Stimulated activated CD4-positive, alpha-beta T cell treated with anti-CD3 and anti-CD28 coated beads, Interleukin-2, amount 100 ng/mL, for 48 hours (primary cell): ENCODE data around the gene STK32B.

Experiments
- DNase-seq, 2 donors: peaks; one replicate each; pipeline ENCODE4 v3.0.0-alpha.2; 2020

The STK32B gene

GRCh38 chr4:5488413-5488812 is 437.1 kb downstream of the STK32B start:
- DNase-seq, result no peak

- DNase-seq, result no peak
Measured at GRCh38 chr4:5489260-5489659, 438.0 kb downstream of the STK32B start.

GRCh38 chr4:5497489-5497888 is 446.2 kb downstream of the STK32B start:
- no peak for DNase-seq

GRCh38 chr4:5500165-5500564 is 448.9 kb downstream of the STK32B start:
- no peak for DNase-seq

DNA sequence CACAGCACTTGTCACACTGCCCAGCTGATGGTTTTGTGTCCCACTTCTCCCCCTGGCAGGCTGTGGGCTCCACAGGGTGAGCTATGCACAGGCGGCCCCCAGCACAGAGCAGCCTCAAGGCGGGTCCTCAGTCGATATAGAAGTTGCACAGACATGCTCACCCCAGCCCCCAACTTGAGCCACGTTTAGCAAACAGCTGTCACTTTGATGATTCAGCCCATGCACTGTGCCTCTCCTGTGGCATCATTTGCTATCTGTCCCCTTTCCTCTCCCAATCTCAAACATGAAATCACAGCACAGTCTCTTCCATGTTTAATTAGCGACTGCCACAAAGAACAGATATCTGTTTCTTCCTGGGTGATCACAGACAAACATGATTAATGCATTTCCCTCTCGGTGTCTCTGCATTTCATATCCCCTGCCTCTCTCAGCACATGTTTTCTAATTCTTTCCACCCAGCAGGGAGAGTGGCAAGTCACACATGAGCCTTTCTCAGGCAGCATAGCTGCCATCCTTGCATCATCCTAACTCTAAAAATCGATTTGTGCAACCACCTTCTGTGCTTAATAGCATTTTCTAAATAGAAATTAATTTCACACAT is 452.2 kb downstream of the STK32B start:
- DNase-seq, result no peak

DNA sequence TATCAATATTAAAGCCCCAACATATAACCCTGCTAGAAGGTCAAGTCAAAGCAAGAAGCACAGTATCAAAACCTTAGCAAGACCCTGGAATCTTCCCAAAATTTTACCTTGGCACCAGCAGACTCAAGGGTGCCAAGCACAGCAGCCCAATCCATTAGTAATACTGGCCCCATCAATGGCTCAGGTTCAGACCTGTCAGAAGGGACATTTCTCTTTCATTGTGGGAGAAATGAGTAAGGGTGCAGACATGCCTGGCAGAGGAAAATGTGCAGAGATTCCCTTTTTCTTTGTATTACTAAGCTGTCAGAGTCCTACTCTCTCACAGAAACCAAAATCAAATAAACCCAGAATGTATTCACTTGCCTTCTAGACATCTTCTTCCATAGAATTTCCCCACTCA is 453.2 kb downstream of the STK32B start:
- DNase-seq, result no peak

DNA sequence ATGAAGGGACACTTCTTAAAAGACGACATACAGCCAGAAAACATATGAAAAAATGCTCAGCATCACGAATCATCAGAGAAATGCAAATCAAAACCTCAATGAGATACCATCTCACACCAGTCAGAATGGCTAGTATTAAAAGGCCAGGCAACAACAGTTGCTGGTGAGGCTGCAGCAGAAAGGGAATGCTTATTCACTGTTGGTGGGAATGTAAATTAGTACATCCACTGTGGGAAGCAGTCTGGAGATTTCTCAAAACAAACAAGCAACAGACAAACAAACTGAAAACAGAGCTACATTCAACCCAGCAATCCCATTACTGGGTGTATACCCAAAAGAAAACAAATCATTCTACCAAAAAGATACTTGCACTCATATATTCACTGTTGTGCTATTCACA is 459.2 kb downstream of the STK32B start:
- no peak for DNase-seq

- no peak for DNase-seq
Measured at GRCh38 chr4:5511791-5512190, 460.5 kb downstream of the STK32B start.

DNA sequence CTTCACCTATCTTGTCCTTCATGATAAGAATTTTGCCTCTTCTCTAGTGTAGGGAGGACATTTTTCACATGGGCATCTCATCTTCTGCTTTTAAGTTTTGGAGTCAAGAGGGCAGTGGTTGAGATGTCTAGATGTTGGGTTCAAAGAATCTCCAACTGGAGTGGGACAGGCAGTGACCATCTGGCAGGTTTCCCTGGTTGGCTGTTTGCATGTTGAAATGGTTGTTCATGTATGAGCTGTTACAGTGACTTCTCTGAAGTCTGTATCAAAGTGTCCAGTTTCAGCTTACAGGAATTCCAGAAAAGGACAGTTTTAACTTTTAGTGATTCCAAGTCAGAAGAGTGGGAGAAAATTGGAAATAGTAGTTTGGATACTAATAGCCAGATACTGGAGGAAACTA is 464.4 kb downstream of the STK32B start:
- DNase-seq, result no peak

GRCh38 chr4:5517372-5517771 is 466.1 kb downstream of the STK32B start:
- no peak for DNase-seq

DNA sequence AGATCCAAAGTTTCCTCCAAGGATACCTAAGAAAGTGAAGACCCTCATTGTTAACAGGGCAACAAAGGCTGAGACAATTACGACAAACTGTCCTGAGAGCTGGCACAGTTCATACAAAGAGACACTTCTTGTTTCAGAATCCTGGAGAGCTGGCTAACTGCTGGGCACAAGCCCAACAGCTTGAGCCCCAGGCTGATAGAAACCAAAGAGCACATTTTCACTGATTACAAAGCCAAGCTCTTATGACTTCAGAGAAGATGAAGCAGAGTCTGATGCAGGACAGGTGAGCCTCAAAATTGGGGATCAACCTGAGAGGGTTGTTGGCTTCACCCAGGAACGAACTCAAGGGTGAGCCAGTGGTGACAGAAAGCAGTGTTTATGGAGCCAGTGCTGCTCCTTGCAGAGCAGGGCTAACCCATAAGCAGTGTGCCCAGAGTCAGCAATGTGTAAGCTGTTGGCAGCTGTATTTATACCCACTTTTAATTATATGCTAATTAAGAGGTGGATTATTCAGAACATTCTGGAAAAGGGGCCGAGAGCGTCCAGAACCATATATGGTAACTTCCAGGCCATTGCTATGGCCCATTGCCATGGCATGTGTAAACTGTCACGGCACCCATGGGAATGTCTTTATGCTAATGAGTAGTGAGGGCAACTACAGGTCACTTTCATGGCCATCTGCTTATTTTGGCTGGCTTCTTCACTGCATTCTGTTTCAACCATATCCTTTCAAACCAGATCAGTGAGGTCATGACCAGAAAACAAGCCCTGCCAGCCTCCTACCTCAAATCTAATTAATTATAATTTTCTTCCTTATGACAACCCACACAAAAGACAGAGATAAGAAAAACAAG is 473.4 kb downstream of the STK32B start:
- DNase-seq, result no peak

DNA sequence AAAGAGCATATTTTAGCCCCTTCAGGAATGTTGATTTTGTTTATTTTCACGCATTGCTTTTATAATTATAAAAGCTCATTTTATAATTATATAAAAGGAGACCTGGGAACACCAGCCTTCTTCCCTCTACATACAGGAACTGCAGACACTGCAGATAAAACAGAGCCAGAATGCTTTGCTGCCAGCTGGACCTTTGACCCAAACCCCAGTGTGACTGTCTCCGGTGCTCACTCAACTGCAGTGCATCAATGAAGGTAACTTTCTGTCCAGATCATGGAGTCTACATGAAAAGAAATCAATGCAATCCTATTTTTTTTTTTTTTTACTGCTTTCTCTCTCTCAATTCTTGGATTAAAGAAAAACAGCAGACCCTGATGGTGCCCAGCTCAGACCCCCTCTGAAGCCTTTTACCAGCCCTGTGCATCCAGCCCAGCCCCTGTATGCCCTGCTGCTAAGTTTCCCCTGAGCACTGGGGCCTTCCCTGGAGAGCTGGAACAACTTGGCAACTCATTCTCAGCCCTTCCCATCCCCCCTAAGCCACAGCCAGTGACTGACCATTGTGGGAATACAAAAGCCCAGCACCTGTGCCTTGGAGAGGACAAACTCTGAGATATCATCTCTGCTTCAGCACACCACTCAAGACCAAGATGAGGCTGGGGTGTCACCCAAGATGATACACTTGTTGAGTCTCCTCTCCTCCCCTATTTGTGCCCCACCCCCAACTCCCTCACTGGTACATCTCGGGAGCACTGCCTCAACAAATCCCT is 475.0 kb downstream of the STK32B start:
- DNase-seq, result no peak

- DNase-seq, result no peak
Measured at GRCh38 chr4:5527211-5527610, 475.9 kb downstream of the STK32B start.

DNA sequence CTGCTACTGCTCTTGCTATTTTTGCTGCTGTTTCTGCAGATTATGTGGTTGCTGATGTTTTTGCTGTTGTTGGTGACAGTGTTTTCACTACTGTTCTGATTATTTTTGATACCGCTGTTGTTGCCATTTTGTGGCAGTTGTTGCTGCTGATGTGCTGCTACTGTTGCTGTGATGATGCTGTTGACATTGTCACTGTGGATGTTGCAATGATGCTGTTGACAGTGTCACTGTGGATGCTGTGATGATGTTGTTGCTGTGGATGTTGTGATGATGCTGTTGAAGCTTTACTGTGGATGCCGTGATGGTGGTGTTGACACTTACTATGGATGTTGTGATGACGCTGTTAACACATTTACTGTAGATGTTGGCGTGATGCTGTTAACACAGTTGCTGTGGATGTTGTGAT is 476.8 kb downstream of the STK32B start:
- DNase-seq, result no peak

DNA sequence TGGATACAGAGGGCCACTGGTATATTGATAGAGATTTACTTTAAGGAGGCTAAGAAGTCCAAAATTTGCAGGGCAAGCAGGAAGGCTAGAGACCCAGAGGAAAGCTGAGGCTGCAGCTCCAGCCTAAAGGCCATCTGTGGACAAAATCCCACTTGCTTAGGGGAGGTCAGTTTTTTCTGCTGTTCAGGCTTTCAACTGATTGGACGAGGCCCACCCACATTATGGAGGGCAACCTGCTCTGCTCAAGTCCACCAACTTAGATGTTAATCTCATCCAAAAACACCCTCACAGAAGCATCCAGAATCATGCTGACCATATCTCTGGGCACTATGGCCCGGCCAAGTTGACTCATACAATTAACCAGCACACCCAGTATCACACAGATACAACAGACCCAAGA is 480.8 kb downstream of the STK32B start:
- no peak for DNase-seq

DNA sequence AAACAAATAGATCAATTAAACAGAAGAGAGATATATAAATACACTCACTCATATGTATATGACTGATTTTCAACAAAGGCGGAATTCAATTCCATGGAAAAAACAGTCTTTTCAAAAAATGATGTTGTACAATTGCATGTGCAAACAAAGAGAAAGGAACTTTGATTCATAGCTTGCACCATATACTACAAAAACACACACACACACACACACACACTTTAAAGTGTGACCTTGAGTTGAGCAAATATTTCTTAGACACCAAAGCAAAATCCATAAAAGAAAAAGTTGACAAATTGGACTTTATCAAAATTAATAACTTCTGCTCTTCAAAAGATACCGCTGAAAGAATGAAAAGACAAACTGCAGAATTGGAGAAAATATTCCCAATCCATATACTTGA is 488.3 kb downstream of the STK32B start:
- no peak for DNase-seq

GRCh38 chr4:5541169-5541568 is 489.9 kb downstream of the STK32B start:
- no peak for DNase-seq

DNA sequence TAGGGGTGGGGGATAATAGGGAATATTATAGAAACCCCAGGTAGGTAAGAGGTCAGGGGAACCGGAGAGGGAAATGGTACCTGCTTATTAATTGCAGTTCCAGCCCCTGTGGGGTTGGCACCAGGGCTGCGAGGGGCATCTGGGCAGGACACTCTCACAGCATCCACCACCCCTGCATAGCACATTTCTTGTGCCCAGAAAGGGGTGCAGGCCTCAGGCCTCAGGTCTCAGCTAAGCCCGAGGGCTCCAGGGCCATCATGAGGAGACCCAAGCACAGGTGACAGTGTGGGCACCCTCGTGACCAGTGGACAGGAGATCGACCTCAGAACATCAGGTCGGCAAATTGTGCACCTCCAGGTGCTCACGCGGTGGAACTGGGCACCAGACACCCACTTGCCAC is 492.4 kb downstream of the STK32B start:
- no peak for DNase-seq

GRCh38 chr4:5544762-5545161 is 493.5 kb downstream of the STK32B start:
- no peak for DNase-seq

DNA sequence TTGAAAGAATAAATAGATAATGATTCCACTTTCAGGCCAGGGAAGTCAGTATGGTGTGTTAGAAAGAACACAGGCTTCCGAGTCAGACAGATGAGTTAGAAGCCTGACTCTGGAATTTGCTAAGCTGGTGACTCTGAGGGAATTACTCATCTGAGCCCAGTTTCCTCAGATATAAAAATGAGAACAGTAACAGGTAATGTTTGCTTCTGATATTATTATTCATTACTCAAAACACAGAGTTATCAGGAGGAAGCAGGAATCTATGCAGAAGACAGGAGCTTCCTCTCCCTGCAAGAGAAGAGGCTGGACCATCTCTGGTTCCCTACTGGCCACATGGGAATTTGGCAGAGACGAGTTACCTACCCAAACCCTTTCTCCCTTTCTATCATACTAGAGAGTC is 494.0 kb downstream of the STK32B start:
- no peak for DNase-seq

DNA sequence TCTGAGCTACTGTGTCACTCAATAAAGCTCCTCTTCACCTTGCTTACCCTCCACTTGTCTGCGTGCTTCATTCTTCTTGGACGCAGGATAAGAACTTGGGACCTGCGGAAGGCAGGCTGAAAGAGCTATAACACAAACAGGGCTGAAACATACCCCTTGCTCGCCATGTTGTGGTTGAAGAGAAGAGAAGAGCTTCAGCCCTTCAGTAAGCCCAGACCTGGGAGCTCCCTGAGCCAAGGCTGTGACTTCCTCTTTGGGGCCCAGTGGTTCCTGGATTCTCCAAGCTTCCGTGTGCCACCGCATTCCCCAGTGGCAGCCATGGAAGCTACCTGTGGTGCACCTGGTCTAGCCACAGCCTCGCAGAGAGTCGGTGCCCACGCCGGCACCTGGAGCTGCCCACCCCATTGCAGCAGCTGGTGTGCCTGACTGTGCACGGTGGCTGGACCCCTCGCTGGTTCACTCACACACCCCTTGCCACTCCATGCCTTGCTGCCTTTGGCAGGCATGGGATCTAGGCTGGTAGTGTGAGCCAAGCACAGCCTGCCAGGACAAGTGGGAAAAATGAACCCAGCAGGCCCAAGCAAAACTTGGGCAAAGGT is 496.5 kb downstream of the STK32B start:
- DNase-seq, result no peak
